Hypothalamus (tissue), 51 donors: Measurements from ENCODE around the gene CNGA4.
"Not testable (repeated sequence)": the region's sequence is repeated elsewhere in the genome, so short reads cannot be mapped to it uniquely, and the experiment has no call there.

ENCODE experiments used
- DNase-seq, 51 donors: peaks; one replicate each; lab custom pipeline; 2025; lab: John Stamatoyannopoulos, UW

The CNGA4 gene

GRCh38 chr11:6223854-6224253, 15.0 kb upstream of the CNGA4 start:
- no peak for DNase-seq

DNA sequence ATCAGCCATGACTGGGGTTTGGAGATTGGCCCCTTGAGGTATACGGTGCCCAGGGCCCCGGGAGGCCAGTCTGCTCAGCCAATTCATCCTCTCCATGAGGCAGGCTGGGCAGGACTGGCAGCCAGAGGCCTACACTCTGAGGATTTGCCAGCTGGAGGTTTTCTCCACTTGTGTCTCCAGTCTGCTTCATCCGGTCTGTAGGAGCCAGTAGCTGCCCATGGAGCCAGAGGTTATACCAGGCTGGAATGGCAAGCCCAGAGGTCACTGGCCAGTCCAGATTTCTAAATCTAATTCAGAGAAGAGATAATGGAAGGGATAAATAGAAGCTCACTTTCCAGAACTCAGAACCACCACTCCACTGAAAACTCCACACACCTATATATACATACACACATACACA, 14.5 kb upstream of the CNGA4 start:
- no peak for DNase-seq

DNA sequence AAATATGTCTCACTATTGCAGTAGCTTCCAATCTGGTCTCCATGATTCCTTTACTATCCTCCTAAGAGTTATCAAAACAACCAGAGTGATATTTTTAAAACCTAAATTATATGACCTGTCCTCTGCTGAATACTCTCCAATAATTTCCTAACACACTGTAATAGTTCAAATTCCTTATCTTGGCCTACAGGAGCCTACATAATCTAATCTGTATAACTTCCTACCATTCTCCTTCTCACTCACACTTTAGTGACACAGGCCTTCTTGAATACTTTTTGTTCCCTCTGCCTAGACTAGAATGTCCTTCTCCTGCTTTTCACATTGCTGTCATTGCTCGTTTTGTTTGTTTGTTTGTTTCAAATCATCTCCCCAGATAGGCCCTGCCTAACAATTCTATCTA, 13.9 kb upstream of the CNGA4 start:
- DNase-seq: no peak

- no peak for DNase-seq
Measured at GRCh38 chr11:6225896-6226295, 13.0 kb upstream of the CNGA4 start.

GRCh38 chr11:6228520-6228919, 10.4 kb upstream of the CNGA4 start:
- no peak for DNase-seq

GRCh38 chr11:6229911-6230310, 9.0 kb upstream of the CNGA4 start:
- DNase-seq: no peak

- no peak for DNase-seq
Measured at GRCh38 chr11:6232899-6233298, 6.0 kb upstream of the CNGA4 start.

DNA sequence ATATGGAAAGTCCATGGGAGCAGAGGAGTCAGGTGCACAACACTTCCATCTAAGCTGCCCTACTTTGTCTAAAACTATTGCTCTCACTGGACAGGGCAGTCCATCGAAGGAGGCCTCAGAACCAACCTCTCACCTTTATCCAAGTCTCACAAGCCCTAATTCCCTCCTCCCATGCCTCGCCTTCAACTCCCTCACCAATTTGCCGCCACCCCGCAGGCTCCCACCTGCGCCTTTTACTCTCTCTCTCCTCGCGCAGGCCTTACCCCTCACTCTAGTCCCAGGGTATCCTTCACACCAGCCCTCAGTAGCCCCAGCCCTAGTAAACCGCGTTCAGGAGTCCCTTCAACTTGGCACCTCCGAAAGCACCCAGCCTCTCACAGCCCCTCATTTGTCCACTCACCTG, 4.9 kb upstream of the CNGA4 start:
- no peak for DNase-seq

- peak; percentile 68 to 100 (median 99) for DNase-seq
Measured at GRCh38 chr11:6234387-6235107, 4.3 kb upstream of the CNGA4 start, which contains the start of gene FHIP1B. FHIP1B (minus strand) TSS chr11:6234636; CDS start chr11:6224516, 10,120 bp downstream.

DNA sequence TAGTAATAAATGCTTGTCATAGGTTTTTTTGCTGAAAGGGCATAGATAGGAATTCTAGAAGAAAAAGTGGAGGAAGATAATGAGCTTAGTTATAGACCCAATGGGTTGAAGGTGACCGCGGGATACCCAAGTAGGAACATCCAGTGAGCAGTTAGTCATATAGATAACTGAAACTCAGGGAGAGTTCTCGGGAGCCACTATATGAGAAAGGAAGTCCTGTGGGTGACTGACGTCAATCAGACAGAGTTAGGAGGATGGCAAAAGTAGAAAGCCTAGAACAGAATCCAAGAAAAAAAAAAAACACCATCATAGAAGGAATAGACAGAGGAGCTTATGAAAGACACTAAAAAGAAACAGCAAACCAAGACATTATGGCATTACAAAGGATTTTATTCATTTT, 1.6 kb upstream of the CNGA4 start:
- no peak for DNase-seq

- no peak for DNase-seq
Measured at GRCh38 chr11:6237761-6238302, 1.1 kb upstream of the CNGA4 start.

GRCh38 chr11:6240139-6240538, 1.2 kb downstream of the CNGA4 start:
- DNase-seq: no peak

DNA sequence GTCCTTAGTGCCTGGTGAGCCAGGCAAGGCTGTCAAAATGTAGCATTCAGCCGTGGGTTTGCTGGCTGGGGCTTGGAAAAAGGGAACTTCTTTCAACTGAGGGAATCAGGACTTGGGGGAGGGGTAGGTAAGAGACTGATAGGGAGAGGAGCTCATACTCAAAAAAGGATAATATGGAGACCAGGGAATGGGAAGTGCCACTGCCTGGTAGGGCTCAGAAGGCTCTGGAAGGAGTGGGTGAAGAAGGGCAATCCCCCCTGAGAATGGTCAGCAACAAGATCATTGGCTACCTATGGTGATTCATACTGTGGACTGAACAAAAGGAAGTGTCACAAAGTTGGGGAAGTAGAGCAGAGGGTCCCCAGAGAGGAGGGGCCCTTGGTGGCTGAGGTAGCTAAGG, 1.9 kb downstream of the CNGA4 start:
- DNase-seq: no peak

DNA sequence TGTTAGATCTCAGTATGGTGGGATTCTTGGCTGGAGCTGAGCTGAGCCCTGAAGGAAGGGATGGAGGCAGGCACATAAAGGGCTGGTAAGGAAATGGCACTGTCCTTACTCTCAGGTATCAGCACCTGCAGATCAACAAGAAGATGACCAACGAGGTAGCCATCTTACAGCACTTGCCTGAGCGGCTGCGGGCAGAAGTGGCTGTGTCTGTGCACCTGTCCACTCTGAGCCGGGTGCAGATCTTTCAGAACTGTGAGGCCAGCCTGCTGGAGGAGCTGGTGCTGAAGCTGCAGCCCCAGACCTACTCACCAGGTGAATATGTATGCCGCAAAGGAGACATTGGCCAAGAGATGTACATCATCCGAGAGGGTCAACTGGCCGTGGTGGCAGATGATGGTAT, 2.4 kb downstream of the CNGA4 start:
- no peak for DNase-seq

- DNase-seq: no peak
Measured at GRCh38 chr11:6245536-6245935, 6.6 kb downstream of the CNGA4 start.

- DNase-seq: no peak
Measured at GRCh38 chr11:6248248-6248647, 9.4 kb downstream of the CNGA4 start.

GRCh38 chr11:6248897-6249296, 10.0 kb downstream of the CNGA4 start:
- not testable (repeated sequence) for DNase-seq

DNA sequence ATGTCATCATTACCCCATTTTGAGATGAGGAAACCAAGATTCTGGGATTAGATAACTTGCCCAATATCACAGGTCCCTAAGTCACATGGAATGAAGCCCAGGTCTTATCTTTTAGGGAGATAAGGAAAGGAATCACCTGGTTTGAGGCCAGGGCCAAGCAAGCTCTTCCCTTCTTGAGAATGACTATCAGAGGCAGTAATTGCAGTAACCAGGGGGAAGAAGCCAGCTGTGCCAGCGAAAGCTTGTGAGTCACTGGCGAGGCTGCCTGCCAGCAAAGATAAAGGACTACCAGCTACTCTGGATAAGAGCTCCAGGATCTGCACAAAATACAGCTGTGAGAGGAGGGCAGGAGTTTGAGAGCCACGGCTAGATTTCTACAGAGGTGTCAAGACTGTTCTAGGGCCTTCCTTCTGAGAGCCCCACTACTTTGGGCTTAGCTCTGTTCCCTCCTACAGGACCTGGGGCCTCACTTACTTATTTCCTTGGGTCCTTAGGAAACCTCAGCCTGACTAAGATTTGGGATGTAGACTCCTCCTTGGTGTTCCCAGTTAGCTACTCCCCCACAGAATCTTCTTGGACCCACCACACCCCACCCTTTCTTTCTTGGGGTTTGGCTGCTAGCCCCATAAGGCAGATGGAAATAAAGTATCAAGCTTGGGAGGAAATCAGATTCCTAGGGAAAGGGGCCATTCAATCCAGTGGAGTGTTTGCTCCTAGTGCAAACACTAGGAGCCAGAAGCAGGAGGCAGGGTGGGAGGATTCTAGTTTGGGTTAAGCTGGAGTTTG, 11.1 kb downstream of the CNGA4 start:
- peak in 4 of 51 donors; percentile 6 to 47 (median 24) for DNase-seq

DNA sequence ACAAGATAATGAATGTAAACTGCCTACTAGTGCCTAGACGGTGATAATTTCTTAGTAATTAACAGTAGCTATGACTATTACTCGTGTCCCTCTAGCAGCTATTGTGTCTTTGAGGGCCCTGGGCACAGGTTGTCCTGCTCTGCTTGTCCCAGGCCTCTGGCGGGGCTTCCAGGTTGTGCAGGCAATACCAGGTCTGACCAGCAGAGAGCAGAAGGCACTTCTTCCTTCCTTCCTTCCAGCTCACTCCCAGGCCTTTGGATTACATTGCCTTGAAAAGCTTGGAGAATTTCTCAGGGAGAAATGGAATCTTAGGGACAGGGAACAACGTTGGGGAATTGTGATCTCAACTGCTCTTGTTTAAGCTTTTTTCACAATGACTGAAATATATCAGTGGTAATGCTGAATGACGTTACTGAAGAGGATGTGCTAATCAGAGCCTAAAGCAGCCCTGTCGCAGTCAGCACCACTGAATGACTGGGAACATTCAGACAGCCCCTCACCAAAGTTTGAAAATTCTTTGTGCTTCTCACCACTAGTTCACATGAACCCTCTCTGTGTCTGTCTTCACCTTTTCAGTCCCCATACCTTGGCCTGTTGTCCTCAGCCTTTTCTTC, 12.3 kb downstream of the CNGA4 start:
- peak in 23 of 51 donors; percentile 7 to 54 (median 31) for DNase-seq

DNA sequence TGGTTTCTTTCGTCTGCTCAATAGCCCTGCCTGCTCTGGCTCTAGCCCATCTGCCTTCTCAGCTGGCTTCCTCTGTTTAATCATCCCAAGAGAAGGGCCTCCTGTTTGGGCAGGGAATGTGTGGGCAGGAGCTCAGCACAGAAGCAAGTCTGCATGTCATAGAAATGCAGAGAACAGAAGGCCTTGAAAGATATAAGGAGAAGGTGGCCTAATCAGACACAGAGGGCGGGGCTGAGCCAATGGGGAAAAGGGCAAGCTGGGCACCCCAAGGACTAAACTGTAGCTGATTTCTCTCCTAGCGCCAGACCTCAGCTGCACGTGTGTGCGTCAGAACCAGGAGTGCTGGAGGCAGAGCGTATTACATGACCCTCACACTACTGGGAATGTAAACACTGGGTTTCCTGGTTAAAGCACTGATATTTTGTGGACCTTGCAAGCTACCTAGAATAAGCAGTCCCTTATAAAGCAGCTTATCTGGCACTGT, 13.1 kb downstream of the CNGA4 start:
- peak in 1 of 51 donors; percentile 22 for DNase-seq

DNA sequence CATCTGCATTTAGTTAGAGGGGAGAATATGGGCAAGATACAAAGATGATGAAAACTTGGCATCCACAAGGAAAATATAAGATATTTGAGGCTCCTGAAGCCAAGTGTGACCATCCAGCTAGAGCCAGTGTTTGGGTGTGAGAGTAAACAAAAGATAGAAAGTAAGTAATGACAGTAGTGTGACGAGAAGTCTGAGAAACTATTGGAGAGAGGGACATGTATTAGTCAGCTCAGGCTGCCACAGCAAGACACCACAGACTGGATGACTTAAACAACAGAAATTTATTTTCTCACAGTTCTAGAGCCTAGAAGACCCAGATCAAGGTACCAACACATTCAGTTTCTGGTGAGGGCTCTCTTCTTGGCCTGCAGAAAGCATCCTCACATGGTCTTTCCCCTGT, 14.3 kb downstream of the CNGA4 start:
- no peak for DNase-seq
